Mesothelial cell of epicardium (in vitro differentiated cells): ENCODE measurements around the gene ASAP2. TPM values are rescaled to one million over a fixed set of nuclear protein-coding genes. Genes with fewer than 3 reads are reported as not detected.

Source experiments
- DNase-seq, 2 experiments: peaks; one replicate each; pipeline ENCODE4 v3.0.0; 2021; ENCODE audit warnings: low spot score in 2 of 2; ENCODE audit not compliant: unreplicated experiment in 2 of 2
- H3K27ac Mint-ChIP-seq: 2 replicates; pipeline ENCODE4 v1.8.0; 2021; ENCODE audit warnings: mixed read lengths
- H3K27me3 Mint-ChIP-seq: 2 replicates; pipeline ENCODE4 v1.8.0; 2021; ENCODE audit warnings: low read depth, mixed read lengths
- H3K36me3 Mint-ChIP-seq: 2 replicates; pipeline ENCODE4 v1.8.0; 2021; ENCODE audit warnings: mixed read lengths
- H3K4me1 Mint-ChIP-seq: 2 replicates; pipeline ENCODE4 v1.8.0; 2021; ENCODE audit warnings: mixed read lengths
- H3K4me3 Mint-ChIP-seq: 2 replicates; pipeline ENCODE4 v1.8.0; 2021; ENCODE audit warnings: mild to moderate bottlenecking, moderate library complexity, mixed read lengths
- H3K9me3 Mint-ChIP-seq: 2 replicates; pipeline ENCODE4 v1.8.0; 2021; ENCODE audit warnings: mixed read lengths
- total RNA-seq: library from RNA; stranded (reverse); gene quantifications from 3 replicates; pipeline ENCODE4 v1.2.1, GENCODE V29; 2021
- TF ChIP-seq, protein P1 (sequence below): fragments of 200-600 bp; sonication (generic); IDR thresholded peaks from one replicate; pipeline ENCODE4 v1.5.0; 2021; ENCODE audit warnings: antibody characterized with exemption; ENCODE audit not compliant: unreplicated experiment

The ASAP2 gene
- total RNA-seq, 1 donor from 2014 or later: 25.8 TPM

DNA sequence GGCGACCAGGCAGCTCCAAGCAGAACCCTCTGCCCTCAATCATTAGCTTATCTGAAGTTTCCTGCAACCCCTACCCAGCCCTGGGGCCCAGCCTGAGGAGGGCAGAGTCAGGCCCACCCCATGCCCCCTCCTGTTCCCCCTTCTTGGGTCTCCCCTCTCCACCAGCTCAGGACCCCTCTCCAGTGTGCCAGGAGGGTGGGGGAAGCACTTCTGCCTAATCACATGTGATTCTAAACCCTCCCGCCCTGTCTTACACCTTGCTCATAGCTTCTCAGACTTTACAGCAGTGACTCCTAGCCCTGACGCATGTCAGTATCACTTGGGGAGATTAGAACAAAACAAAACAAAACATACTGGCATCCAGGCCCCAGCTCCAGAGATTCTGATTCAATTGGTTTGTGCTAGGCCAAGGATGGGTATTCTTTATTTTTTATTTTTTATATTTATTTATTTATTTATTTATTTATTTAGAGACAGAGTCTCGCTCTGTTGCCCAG, 42.5 kb upstream of the ASAP2 start:
- H3K4me1 Mint-ChIP-seq: peaks cover 17% of the 10 kb centered on the region
- no peaks in the 10 kb centered on the region for H3K9me3 Mint-ChIP-seq
- no peaks in the 10 kb centered on the region for H3K36me3 Mint-ChIP-seq
- no peaks in the 10 kb centered on the region for H3K27me3 Mint-ChIP-seq
- H3K4me3 Mint-ChIP-seq: no peak overlapping the region
- TF ChIP-seq, protein P1, sequence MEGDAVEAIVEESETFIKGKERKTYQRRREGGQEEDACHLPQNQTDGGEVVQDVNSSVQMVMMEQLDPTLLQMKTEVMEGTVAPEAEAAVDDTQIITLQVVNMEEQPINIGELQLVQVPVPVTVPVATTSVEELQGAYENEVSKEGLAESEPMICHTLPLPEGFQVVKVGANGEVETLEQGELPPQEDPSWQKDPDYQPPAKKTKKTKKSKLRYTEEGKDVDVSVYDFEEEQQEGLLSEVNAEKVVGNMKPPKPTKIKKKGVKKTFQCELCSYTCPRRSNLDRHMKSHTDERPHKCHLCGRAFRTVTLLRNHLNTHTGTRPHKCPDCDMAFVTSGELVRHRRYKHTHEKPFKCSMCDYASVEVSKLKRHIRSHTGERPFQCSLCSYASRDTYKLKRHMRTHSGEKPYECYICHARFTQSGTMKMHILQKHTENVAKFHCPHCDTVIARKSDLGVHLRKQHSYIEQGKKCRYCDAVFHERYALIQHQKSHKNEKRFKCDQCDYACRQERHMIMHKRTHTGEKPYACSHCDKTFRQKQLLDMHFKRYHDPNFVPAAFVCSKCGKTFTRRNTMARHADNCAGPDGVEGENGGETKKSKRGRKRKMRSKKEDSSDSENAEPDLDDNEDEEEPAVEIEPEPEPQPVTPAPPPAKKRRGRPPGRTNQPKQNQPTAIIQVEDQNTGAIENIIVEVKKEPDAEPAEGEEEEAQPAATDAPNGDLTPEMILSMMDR: no peak
- no peak for DNase-seq
- H3K27ac Mint-ChIP-seq: no peak overlapping the region

DNA sequence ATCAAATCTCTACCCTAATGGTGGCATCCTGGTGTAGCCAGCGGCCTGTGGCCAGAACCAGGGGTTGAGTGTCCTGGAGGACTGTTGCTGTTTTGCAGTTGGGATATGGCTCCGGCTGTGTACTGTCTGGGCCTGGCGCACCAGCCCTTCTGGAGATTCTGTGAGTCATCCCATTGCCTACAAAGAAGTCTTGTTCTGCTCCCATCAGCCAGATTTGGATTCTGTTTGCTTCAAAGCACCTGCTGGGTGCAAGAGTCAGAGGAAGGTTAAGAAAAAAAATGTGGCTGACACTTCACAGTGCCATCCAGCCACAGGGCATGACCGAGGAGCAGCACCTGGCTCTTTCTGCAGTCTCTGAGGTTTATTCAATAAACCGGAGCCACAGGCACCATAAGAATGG, 41.0 kb upstream of the ASAP2 start:
- no peaks in the 10 kb centered on the region for H3K27me3 Mint-ChIP-seq
- TF ChIP-seq, protein P1: no peak
- H3K27ac Mint-ChIP-seq: no peak overlapping the region
- H3K36me3 Mint-ChIP-seq: no peaks in the 10 kb centered on the region
- peaks cover 24% of the 10 kb centered on the region for H3K4me1 Mint-ChIP-seq
- H3K4me3 Mint-ChIP-seq: no peak overlapping the region
- H3K9me3 Mint-ChIP-seq: no peaks in the 10 kb centered on the region
- DNase-seq: no peak

DNA sequence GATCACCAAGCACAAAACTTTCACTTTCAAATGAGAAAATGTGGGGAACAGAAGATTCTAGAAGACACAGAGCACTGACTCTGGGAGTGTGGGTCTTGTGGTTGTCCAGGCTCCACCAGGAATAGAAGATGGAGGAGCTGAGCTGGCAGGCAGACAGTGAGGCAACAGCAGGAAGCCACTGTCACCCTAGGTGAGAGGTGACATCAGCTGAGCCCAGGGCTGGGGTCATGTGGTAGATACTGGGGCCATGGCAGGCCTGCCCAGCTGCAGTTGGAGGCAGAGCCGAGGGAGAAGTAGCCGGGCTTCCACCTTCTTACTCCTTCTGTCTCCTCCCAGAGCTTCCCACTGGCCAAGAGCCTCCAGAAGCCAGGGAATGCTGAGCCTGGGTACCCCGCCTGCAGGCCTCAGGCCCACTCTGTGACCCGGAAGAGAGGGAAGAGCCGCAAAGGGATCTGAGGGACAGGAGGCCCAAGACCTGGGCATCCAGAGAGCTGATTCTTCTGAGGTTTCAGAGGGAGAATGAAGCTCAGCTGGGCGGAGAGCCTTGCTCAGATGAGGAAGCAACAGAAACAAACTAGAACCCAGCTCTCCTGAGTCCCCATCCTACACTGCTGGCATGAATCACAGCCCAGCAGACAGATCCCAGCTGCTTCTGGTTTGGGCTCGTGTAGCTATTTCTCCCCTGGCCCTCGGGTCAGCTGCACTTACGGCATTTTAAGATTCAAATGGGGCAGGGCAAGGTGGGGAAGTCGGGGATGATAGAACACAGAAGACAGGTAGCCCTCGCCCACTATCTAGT, 39.8 kb upstream of the ASAP2 start:
- Mint-ChIP-seq H3K9me3 (no peaks in the 10 kb centered on the region), H3K36me3 (no peaks in the 10 kb centered on the region), H3K4me1 (peaks cover 31% of the 10 kb centered on the region), H3K27me3 (no peaks in the 10 kb centered on the region), H3K27ac (no peak overlapping the region), H3K4me3 (no peak overlapping the region)
- TF ChIP-seq, protein P1: no peak
- no peak for DNase-seq

DNA sequence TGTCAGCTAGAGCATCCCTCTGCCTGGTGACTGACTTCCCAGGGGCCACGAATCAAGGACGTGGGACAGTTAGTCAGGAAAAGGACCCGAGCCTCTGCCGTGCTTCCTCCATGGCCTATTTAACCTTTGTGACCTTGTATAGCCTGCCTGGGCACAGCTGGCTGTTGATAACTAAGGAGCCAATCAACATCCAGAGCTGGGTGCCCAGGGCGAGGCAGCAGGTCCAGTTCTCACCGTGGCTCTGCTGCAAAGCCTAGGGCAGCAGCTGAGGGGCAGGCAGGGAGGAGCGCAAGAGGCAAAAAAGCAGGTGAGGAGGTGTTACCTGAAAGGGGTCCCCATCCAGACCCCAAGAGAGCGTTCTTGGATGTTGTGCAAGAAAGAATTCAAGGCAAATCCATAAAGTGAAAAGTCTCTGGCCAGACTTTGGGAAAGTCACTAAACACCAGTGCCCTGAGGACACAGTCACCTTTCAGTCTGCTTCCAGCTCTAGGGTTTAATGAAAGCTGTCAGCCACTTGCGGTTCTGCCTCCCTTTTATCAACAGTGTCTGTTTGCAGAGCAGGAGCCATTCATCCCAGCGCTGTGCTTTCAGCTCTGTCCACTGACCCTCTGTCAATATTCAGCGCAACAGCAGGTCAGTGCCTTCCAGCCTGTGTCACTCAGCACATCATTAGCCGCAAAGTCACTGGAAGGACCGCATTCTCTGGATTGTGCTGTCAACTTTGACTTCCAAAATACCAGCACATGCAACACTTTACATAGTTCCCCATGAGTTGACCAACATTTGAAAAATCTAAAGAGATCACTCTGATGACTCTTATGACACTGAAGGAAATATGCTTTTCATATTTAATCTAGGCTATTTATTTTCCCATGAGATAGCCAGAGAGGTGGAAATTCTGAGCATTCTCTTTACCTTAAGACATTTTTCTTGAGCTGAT, 38.6 kb upstream of the ASAP2 start:
- Mint-ChIP-seq H3K4me1 (peaks cover 31% of the 10 kb centered on the region), H3K27me3 (no peaks in the 10 kb centered on the region), H3K9me3 (no peaks in the 10 kb centered on the region), H3K27ac (no peak overlapping the region), H3K4me3 (no peak overlapping the region), H3K36me3 (no peaks in the 10 kb centered on the region)
- DNase-seq: no peak
- TF ChIP-seq, protein P1: no peak

DNA sequence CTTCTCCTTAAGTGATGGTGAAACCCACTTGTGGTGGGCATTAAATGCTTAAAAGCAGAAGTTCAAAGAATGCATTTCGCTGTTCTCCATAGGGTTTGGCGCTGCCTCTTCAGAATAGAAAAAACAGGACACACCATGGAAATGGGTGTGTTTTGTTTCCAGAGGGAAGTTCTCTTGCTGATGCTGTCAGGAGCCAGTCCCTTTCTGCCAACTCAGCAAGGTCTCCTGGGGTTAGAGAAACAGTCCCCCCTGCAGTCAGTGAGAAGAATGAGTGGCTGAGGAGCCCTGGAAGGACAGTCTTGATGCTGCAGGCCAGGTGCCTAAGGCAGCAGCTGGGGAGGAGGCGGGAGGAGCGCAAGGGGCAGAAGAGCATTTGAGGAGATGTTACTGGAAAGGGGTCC, 37.8 kb upstream of the ASAP2 start:
- no peaks in the 10 kb centered on the region for H3K36me3 Mint-ChIP-seq
- no peak for DNase-seq
- no peaks in the 10 kb centered on the region for H3K27me3 Mint-ChIP-seq
- H3K4me1 Mint-ChIP-seq: peaks cover 31% of the 10 kb centered on the region
- H3K4me3 Mint-ChIP-seq: no peak overlapping the region
- no peak overlapping the region for H3K27ac Mint-ChIP-seq
- H3K9me3 Mint-ChIP-seq: no peaks in the 10 kb centered on the region
- TF ChIP-seq, protein P1: no peak
